Cardiac fibroblast (primary cell): Measurements from ENCODE around the gene HAUS2.

Experiments used
- DNase-seq, 2 donors: peaks; one replicate each; pipeline versions ENCODE4 v3.0.0 to v3.0.0-alpha.2; 2010; ENCODE audit warnings: low read depth in 2 of 2
- H3K4me3 ChIP-seq, 2 donors: replicated peaks in 1 of 2; 1 replicate in 1 of 2; 2 replicates in 1 of 2; pipeline ENCODE4 v1.5.1; 2011; ENCODE audit warnings: low read depth in 2 of 2, low read length in 2 of 2, mild to moderate bottlenecking in 2 of 2, moderate library complexity in 1 of 2
- TF ChIP-seq, protein P1 (sequence below): IDR thresholded peaks from one replicate; pipeline ENCODE4 v1.5.1; 2011; ENCODE audit warnings: low read depth, mild to moderate bottlenecking, low read length, inconsistent platforms

HAUS2 gene

GRCh38 chr15:42508263-42508690 lies 40.4 kb upstream of the HAUS2 start:
- DNase-seq = peak; percentile 69 to 75
- H3K4me3 ChIP-seq = no peak overlapping the region
- TF ChIP-seq, protein P1, sequence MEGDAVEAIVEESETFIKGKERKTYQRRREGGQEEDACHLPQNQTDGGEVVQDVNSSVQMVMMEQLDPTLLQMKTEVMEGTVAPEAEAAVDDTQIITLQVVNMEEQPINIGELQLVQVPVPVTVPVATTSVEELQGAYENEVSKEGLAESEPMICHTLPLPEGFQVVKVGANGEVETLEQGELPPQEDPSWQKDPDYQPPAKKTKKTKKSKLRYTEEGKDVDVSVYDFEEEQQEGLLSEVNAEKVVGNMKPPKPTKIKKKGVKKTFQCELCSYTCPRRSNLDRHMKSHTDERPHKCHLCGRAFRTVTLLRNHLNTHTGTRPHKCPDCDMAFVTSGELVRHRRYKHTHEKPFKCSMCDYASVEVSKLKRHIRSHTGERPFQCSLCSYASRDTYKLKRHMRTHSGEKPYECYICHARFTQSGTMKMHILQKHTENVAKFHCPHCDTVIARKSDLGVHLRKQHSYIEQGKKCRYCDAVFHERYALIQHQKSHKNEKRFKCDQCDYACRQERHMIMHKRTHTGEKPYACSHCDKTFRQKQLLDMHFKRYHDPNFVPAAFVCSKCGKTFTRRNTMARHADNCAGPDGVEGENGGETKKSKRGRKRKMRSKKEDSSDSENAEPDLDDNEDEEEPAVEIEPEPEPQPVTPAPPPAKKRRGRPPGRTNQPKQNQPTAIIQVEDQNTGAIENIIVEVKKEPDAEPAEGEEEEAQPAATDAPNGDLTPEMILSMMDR = no peak

DNA sequence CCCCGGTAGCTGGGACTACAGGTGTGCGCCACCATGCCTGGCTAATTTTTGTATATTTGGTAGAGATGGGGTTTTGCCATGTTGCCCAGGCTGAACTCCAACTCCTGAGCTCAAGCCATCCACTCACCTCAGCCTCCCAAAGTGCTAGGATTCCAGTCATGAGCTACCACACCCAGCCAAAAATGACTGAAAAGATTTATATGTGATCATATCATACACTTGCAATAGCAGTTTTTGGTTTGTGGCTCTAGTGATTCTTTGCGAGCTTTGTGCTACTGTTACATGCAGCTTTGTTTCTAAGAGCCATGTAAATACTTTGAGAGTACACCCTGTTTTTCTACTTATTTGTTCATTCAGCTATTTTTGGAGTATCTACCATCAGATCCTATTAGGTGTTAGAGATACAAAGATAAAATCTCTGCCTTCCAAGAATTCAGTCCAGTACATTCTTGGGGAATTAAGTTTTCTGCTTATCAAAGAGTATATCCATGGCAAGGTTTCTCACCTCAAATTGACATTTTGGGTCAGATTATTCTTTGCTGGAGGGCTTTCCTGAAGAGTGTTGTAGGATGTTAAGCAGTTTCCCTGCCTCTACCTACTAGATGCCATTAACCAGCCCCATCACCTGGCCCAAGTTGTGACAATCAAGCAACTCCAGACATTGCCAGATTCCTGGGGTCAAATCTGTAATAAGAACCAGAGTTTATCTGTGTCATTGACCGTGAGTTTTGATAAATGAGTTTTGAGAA lies 38.2 kb upstream of the HAUS2 start:
- no peak overlapping the region for H3K4me3 ChIP-seq
- TF ChIP-seq, protein P1 = no peak
- peak in 1 of 2 donors; percentile 11 for DNase-seq

DNA sequence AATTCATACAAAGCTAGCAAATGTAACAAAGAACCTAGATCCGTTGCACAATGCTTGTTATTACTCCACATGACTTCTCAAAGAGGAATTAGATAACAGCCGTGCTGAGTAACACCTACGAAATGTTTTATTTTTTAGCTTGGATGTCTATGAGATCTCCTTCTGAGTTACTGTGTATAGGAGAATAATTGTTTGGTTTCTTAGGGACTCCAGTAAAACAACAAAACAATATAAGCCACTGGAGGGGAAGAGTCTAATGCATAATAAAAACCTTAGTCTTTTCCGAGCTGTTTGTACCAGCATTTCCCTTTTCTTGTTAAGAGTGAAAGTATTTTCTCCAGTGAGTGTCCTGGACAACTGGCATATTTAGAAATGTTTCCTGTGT lies 37.6 kb upstream of the HAUS2 start:
- TF ChIP-seq, protein P1 = no peak
- DNase-seq = peak; percentile 85 to 89
- peak overlapping the region in 1 of 2 donors; percentile 22 for H3K4me3 ChIP-seq

DNA sequence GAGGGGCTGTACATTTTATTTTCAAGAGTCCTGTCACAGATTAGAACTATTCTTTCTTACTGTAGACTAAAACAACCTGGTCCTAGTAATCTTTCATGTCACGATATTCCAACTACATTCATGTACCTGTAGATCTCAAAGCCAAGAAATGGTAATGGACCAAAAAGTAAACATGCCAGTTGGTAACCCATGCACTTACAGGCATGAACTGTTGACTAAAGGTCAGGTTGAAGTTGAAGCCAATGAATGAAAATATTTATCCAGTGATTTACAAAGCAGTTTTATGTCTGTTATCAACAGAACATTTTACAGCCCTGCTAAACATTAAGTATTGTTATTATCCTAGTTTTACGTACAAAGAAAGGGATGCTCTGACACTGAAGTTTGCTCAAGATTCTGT lies 25.3 kb upstream of the HAUS2 start:
- TF ChIP-seq, protein P1 = no peak
- DNase-seq = no peak
- H3K4me3 ChIP-seq = no peak overlapping the region

- TF ChIP-seq, protein P1 = no peak
- H3K4me3 ChIP-seq = no peak overlapping the region
- DNase-seq = no peak
These were observed 19.7 kb upstream of the HAUS2 start for GRCh38 chr15:42528970-42529369.

DNA sequence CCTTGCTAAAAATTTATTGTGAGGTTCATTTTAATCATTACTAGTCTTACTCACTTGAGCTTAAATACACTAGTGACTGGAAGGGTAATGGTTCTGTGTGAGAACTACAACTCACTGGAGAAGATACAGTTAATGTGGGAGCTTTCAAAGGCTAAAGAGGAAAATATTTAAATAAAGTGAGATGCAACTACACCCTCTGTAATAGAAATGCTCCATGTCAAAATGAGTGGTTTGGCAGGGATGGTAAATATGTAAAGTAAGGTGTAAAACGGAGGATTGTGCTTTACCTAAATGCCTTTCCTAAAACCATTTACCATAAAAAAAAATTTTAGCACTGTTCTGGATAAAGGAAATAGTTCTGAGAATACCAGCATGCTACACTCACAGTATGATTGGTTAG lies 15.4 kb upstream of the HAUS2 start:
- TF ChIP-seq, protein P1 = no peak

More for the DNA sequence above, 15.4 kb upstream of the HAUS2 start:
- no peak for DNase-seq
- H3K4me3 ChIP-seq = no peak overlapping the region
